NOMO-1 treated with DMSO at 0.1 percent for 48 hours (cell line): ENCODE measurements around the gene IL36B.

Experiments used
- DNase-seq: peaks from one replicate; lab custom pipeline; 2025; ENCODE audit not compliant: unreplicated experiment; lab: John Stamatoyannopoulos, UW

IL36B gene

DNA sequence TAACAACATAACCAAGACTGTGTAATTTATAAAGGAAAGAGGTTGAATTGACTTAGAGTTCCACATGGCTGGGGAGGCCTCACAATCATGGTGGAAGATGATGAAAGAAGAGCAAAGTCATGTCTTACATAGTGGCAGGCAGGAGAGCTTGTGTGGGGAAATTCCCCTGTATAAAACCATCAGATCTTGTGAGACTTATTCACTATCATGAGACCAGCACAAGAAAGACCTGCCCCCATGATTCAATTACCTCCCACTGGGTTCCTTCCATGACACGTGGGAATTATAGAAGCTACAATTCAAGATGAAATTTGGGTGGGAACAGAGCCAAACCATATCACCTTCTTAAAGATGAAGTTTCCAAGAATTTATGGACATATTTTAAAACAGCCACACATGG is 3.9 kb upstream of the IL36B start:
- no peak for DNase-seq

DNA sequence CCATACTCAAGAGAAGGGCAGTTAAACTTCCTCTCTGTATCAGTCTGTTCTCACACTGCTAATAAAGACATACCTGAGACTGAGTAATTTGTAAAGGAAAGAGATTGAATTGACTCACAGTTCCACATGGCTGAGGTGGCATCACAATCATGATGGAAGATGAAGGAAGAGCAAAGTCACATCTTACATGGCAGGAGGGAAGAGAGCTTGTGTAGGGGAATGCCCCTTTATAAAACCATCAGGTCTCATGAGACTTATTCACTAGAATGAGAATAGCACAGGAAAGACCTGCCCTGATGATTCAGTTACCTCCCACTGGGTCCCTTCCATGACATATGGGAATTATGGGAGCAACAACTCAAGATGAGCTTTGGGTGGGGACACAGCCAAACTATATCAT is 1.4 kb upstream of the IL36B start:
- DNase-seq: no peak

DNA sequence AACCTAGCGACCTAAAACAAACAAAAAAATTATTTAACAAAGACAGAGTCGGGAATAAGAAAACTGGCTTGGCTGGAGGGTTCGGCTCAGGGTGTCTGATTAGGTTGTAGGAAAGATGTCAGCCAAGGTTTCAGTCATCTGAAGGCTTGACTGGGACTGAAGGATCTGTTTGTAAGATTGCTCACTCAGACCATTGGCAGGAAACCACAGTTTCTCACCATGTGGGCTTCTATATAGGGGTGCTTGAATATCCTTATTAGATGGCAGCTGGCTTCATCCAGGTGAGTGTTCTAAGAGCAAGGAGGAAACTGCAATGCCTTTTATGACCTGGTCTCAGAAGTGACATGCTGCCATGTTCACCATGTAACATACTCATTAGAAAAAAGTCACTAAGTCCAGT is 999 bp upstream of the IL36B start:
- DNase-seq: no peak

DNA sequence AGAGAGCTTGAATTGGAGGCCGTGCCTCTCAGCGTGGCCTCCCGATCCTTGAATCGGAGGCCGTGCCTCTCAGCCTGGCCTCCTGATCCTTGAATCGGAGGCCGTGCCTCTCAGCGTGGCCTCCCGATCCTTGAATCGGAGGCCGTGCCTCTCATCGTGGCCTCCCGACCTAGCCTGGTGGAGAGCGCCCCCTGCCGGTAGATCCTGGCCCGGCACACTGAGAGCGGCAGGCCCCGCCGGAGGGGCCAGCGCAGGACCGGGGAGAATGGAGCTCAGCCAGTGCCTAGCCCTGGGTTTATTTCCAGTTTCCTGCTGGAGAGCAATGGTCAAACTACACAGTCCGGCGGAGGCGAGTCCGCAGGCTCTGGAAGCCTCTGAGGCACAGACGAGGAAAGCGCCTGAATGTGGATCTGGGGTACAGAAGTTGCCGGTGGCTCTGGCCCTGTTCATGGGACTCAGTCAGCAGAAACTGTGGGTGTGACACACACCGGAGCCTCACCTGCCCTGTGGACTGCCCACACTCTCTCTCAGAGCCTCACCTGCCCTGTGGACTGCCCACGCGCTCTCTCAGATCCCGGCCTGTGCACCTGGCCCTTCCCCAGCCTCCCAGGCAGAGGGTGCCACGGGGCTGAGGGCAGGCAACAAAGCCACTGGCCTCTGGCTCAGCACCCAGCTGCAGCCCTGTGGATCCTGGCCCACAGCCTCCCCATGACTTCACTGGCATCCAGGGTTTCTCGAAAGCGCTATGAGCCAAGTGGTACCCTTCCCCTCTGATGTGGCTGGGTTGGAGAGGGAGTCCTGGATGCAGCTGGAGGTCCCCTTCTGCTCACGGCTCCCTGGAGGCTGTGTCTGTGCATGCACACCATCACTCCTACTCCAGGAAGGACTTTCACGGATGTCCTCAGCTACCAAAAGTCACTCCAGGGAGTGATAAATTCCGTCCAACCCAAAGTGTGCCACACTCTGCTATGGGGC is 1.5 kb downstream of the IL36B start:
- no peak for DNase-seq

DNA sequence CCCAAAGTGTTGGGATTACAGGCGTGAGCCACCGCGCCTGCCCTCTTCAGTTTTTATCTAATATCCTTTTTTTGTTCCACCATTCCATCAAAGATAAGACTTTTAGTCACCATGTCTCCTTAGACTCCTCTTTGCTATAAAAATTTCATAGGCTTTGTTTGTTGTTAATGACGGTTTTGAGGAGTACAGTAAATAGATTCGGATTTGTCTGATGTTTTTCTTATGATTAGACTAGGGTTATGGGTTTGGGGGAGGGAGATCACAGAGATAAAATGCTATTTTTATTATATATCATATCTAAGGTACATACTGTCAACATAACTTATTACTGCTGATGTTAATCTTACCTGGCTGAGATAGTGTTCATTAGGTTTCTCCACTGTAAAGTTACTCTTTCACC is 6.2 kb downstream of the IL36B start:
- no peak for DNase-seq

DNA sequence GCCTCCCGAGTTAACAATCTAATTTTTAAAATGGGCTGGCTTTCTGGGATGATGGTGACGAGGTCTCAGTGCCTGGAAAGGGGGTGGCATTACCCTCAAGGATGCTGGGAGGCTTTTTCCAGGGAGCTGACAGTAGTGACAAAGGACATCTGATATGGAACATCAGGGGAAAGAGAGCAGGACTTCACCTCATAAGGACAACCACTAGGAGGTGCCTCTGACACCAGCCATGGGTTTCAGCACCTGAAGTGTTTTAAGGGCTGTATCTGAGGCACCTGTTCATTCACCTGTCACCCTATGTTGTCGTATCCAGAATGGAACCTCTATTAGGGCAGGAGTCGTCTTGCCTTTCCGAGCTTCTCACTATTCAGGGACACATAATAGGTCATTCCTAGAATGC is 10.8 kb downstream of the IL36B start:
- DNase-seq: no peak

DNA sequence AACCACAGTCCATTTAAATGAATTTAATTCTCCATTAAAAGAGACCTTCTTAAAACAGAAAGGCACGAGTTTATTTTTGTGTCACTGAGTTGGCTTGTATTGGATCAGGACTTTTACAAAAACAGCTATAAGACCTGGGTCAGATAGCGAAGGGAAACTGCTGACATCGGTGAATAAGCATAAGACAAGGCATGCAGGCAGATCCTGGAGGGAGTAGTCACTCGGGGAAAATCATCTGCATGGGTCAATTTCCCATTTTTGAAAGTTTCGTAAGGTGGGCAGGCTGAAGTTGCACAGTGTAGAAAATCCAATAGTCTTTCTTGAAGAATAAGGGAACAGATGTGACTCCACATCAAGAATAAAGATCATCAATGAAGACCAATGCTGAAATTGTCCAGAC is 12.9 kb downstream of the IL36B start:
- no peak for DNase-seq

DNA sequence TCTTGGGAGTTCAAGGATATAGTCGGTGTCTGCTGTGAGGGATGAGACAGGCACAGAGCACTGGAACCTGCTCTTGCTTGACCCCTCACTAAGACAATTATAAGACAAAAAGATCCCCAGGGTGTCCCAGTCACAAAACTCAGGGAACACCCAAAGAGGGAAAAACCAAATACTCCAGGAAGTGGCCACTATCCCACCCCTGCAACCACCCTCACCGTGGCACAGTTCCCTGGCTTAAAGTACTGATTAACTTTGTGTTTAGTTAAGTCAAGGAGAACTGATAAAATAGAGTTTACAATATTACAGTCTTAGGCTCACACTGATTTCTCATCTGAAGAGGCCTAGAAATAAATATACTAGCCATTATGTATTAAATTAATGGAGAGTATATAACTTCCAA is 13.5 kb downstream of the IL36B start:
- no peak for DNase-seq

DNA sequence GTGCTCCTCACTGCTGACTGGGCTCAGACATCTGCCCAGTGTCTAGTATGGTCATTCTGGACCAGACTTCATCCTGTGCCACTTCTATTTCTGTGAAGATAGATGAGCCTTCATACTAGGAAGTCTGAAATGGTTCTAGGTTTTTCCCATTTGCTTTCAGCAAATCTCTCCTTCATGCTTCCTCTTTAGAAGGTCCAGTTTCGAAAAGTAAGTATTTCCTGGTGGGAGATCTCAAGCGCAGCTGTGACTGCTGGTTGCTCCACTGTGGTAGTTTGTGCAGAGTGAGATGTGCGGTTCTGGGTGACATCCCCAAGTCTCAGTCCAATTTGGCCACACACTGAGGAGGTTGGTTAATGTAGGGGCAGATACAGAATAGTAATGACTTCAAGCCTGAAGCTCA is 14.4 kb downstream of the IL36B start:
- DNase-seq: no peak

DNA sequence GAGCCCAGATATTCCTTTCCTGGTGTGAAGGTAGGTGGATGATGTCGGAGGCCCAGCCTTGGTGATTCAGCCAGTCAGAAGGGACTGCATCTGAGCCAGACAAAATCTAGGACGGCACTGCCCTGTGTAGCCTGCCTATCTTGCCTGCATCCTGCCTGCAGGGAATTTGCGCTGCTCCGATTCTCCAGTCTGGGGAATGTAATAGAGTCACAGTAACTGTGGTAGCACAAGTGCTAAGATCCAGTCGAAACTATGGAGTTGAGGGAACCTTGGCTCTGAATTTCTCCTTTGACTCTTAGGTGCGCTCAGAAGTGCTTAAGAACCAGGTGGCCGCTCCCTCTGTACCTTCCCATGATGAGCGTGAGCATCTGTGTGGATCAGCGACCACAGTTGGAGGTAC is 15.9 kb downstream of the IL36B start:
- DNase-seq: no peak

DNA sequence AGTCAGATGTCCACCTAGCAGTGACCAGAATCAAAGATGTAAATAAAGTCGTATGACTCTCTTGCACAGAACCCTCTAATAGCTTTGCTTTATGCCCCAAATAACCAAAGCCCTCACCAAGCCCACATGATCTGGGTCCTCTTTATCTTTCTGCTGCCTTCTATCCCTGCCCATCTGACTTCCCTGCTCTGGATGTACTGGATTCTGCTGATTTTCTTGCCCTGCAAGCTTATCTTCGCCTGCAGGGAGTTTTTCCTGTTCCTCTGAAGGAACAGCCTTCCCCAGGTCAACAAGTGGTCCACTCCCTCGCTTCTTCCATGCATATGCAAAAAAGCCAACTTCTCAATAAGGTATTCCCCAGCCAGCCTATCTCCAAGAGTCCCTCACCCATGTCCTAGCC is 18.7 kb downstream of the IL36B start:
- no peak for DNase-seq

DNA sequence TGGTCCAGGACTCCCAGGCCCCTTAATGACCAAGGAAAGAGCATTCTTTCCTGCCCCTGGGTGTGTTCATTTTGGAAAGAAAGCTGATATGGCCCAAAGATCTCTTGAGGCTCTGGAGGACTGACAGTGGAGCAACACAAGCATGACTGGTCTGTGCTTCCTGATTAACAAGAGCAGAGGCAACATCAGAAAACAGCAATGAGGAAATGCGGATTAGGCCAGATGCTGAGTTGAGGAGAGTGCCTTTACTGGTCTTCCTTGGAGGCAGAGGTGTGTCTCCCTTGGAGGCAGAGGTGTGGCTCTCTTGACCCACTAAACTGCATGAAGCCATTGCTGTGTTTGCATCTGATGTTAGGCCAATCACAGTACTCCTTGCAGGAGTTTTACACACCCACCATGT is 19.9 kb downstream of the IL36B start:
- no peak for DNase-seq

DNA sequence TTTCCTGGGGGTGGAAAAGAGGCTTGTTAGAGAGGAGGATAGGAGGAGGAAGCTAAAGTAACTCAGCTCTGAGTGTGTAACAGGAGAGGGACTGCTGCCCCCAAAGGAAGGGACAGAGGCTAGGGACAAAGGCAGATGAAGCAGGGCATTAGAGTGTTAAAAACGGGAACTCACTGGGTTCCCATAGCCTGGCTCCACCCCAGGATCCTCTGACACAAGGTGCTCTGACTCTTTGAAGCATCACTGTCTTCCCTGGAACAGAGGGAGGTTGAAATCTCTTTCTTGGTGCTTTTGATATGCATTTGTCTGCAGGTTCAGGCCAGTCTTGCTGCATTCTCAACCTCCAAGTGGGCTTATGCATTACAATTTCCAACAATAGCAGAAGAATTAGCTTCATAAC is 24.6 kb downstream of the IL36B start:
- DNase-seq: no peak

DNA sequence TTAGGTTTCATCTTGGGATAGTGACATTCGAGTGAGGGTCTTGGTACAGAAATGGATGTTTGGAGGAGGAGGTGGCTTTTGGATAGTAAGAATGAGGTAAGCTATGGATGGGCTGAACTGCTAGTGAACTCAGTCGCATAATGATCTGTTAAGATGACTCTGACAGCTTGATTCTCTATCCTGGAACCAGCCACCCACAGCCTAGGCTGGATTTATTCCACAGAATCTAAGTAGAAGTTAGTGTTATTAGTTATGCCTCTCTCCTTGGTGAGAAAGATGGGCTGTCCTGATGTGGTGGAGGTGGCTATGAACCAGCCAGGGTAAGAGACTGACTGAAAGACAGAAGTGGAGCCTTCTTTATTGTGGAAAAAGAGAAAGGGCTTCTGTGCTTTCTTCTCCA is 25.0 kb downstream of the IL36B start:
- DNase-seq: no peak

DNA sequence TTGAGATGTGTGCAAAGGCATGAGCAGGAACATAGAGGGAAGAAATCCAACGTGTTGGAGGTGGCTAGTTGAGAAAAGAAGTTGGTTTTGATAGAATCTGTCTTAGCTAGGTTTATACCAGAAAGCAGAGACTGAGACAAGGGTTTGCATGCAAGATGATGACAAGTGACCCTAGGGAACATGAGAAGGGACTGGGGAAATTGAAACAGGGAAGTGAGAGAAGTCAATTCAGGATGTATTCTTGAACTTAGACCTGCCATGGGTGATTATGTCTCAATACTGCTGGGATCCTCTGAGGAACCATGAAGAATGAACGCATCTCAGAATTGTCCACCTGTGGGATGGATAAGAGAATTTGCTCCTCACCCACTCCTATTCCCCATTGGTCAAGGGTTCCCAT is 26.9 kb downstream of the IL36B start:
- peak; percentile 78 for DNase-seq

DNA sequence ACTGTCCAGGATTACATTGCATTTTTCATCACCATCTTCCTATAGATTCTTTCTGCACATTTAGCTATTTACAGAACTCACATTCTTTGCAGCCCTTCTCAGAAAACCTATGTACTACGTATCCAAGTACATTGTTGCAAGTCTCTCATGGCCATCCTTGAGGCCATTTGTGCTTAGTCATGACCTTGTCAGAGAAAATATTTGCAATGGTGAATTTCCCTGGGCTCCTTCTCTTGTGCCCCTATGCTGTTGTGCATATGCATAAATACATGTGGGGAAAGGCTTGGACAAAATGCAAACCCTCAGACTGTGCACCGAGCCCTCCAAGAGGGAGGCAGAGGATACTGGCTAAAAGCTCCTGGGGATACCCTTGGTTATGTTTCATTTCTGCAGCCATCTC is 27.9 kb downstream of the IL36B start:
- DNase-seq: no peak

DNA sequence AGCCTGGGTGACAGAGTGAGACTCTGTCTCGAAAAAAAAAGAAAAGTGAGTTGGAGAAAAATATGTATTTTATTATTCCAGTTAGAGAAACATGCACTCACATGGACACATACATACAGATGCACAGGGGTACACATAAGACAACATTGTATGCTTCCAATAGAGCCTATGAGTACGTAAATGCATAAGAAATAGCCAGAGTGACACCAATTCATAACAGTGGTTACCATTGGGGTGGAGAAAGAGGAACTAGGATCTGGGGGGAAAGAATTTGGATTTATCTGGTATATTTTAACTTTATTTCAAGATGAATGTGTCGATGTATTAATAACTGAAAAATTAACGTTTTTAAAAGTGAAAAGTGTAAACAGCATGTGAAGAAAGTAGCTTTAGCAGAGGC is 31.4 kb downstream of the IL36B start:
- DNase-seq: no peak

DNA sequence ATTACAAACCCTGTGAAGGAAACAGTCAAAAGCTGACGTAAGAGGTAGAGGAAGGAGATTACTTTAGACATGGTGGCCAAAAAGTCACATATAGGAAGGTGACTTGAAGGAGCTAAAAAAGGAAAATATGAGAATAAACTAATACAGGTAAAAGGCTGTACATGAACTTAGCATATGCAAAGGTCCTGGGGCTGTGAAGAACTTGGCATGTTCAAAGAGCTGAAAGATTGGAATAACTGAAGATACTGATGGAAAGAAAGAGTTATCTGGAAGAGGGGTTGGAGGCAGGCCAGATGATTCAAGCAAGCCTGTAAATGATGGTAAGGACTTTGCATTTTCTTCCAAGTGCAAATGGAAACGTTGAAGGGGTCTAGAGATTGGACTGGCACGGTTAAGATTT is 34.2 kb downstream of the IL36B start:
- no peak for DNase-seq

DNA sequence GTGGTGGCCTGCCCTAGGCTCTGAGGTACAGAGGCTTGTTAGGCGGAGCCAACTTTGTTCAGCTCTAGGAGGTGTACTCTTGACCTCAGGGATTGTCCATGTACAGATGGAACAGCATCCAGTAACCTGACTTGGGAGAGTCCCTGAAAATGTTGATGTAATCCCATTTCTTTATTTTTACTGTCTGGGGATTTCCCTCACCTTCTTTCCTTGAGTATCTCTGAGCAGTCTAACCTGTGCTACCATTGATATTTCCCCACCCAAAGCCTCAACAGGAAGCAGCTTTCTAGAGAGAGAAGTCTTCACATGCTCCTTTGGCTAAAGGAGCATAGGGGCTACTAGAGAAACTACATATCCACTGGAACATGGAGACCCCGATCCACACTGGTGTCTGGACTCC is 37.0 kb downstream of the IL36B start:
- DNase-seq: no peak

DNA sequence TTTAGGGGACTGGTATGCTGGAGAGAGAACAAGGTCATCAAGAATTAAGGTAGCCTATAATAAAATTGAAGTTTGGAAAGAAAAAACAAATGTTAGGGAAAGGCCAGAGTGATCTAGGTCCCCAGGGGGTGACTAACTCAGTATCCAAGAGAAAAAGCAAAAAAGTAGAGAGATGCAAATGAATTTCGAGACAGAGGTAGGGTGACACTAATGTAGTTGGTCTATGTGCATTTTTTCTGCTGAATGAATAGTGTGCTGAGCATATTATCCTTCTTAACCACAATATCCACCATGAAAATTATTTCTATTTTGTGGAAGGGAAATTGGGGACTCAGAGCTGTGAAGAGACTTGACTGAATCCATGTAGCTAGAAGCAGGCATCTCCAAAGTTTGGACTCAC is 37.6 kb downstream of the IL36B start:
- no peak for DNase-seq

DNA sequence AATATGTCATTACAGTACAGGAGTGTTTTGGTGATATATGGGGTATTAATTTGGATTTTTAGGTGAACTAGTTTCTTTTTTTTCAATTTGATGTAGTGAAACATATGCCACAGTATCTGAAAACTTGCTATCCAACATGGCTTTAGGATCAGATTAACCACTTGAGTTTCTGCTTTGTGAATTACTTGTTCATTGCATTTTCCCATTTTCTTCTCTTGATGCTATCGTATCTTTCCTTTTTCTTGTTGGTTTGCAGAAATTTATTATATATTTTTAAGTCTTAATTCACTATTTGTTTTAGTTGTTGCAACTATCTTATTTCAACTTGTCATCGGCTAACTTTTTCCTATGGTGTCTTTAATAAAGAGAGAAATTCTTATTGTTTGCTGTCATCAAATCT is 38.6 kb downstream of the IL36B start:
- DNase-seq: no peak

DNA sequence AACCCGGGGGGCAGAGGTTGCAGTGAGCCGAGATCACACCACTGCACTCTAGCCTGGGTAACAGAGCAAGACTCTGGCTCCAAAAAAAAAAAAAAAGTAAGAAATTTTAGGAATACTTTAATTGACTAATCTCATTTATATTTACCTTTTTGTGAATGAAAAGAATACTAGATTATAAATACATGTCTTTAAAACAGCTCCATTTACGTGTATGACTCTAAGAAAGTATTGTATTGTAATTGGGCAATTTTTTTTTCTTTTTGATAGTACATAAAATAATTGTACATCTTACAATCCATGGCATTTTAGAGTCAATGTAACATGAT is 39.4 kb downstream of the IL36B start:
- DNase-seq: no peak
